Keratinocyte (primary cell): ENCODE results near the gene CCNH. TPM values are rescaled to one million over a fixed set of nuclear protein-coding genes. Genes with fewer than 3 reads are reported as not detected.

Experiments
- DNase-seq: peaks from one replicate; pipeline ENCODE4 v3.0.0-alpha.2; 2011; ENCODE audit warnings: low read depth, missing footprints, low spot score
- FAIRE-seq: peaks from 2 replicates; lab custom pipeline; 2011; peaks lifted over from hg19 to GRCh38; lab: Jason Lieb, UNC
- H2AFZ ChIP-seq: 2 replicates; pipeline ENCODE4 v1.6.0; 2012; ENCODE audit warnings: low read length, control low read depth, inconsistent platforms; ENCODE audit not compliant: control insufficient read depth
- H3K27ac ChIP-seq: 2 replicates; pipeline ENCODE4 v1.5.1; 2011; ENCODE audit warnings: low read length; ENCODE audit not compliant: control insufficient read depth, insufficient read depth
- H3K27me3 ChIP-seq: 3 replicates; pipeline ENCODE4 v1.6.0; 2011; ENCODE audit warnings: low read length; ENCODE audit not compliant: control insufficient read depth, insufficient read depth; ENCODE audit errors: extremely low read depth
- H3K36me3 ChIP-seq, 2 experiments: 2 replicates in 1 of 2; 3 replicates in 1 of 2; pipeline ENCODE4 v1.5.1; 2011; ENCODE audit warnings: low read length in 2 of 2, mild to moderate bottlenecking in 1 of 2; ENCODE audit not compliant: control insufficient read depth in 2 of 2, insufficient read depth in 2 of 2; ENCODE audit errors: extremely low read depth in 1 of 2
- H3K4me1 ChIP-seq: 3 replicates; pipeline ENCODE4 v1.5.1; 2011; ENCODE audit warnings: low read length; ENCODE audit not compliant: control insufficient read depth, insufficient read depth; ENCODE audit errors: extremely low read depth
- H3K4me2 ChIP-seq: 3 replicates; pipeline ENCODE4 v1.6.0; 2011; ENCODE audit warnings: low read depth, low read length; ENCODE audit not compliant: control insufficient read depth, insufficient read depth; ENCODE audit errors: extremely low read depth
- H3K4me3 ChIP-seq, 3 experiments: fragments of 200-600 bp in 1 of 3; sonication (generic) in 1 of 3; 2 replicates in 2 of 3; 3 replicates in 1 of 3; pipeline ENCODE4 v1.5.1; 2011 to 2016; ENCODE audit warnings: low read length in 3 of 3, mild to moderate bottlenecking in 3 of 3, control low read depth in 2 of 3, inconsistent platforms in 1 of 3, low read depth in 1 of 3, mixed read lengths in 1 of 3, mixed run types in 1 of 3, moderate library complexity in 1 of 3; ENCODE audit not compliant: control insufficient read depth in 2 of 3, insufficient read depth in 2 of 3; ENCODE audit errors: extremely low read depth in 1 of 3
- H3K79me2 ChIP-seq: 2 replicates; pipeline ENCODE4 v1.6.0; 2012; ENCODE audit warnings: low read length; ENCODE audit not compliant: control insufficient read depth, insufficient read depth
- H3K9ac ChIP-seq: 3 replicates; pipeline ENCODE4 v1.6.0; 2011; ENCODE audit warnings: low read length; ENCODE audit not compliant: control insufficient read depth, insufficient read depth; ENCODE audit errors: extremely low read depth
- H3K9me1 ChIP-seq: 3 replicates; pipeline ENCODE4 v1.6.0; 2011; ENCODE audit warnings: low read length; ENCODE audit not compliant: control insufficient read depth, insufficient read depth; ENCODE audit errors: extremely low read depth
- H3K9me3 ChIP-seq: 2 replicates; pipeline ENCODE4 v1.5.1; 2012; ENCODE audit warnings: low read depth, low read length; ENCODE audit not compliant: control insufficient read depth
- H4K20me1 ChIP-seq: 3 replicates; pipeline ENCODE4 v1.6.0; 2011; ENCODE audit warnings: low read length; ENCODE audit not compliant: control insufficient read depth, insufficient read depth; ENCODE audit errors: extremely low read depth
- CTCF ChIP-seq, 3 experiments: IDR thresholded peaks in 1 of 3; conservative IDR thresholded peaks in 1 of 3; optimal IDR thresholded peaks in 1 of 3; 2 replicates in 2 of 3; 3 replicates in 1 of 3; pipeline versions ENCODE3 to v1.5.1; 2011; ENCODE audit warnings: low read length in 3 of 3, mild to moderate bottlenecking in 3 of 3, moderate library complexity in 2 of 3, control low read depth in 1 of 3, inconsistent platforms in 1 of 3; ENCODE audit not compliant: insufficient read depth in 2 of 3; ENCODE audit errors: extremely low read depth in 1 of 3
- EZH2 ChIP-seq: IDR thresholded peaks from one replicate; pipeline ENCODE4 v1.6.1; 2012; ENCODE audit warnings: inconsistent platforms, mild to moderate bottlenecking, low read length, moderate library complexity
- dilution Hi-C: fragments of 300-500 bp; cut with MboI; formaldehyde crosslinking; loops from one replicate; pipeline ENCODE4 v1.7.0; 2020; ENCODE audit warnings: low sequenced_read_pairs; ENCODE audit not compliant: extremely low pct_ligation_motif_present
- polyA plus RNA-seq, 5 experiments: library from polyadenylated mRNA; depleted of rRNA in 3 of 5; stranded (reverse) in 3 of 5; stranded (forward) in 1 of 5; unstranded in 1 of 5; fragments of >200 nt; gene quantifications; 1 replicate in 1 of 5; 2 replicates in 3 of 5; 3 replicates in 1 of 5; pipeline versions ENCODE4 v1.2.1 to v1.2.3, GENCODE V29; 2011 to 2012; ENCODE audit warnings: missing spikeins in 2 of 5, low read depth in 1 of 5, low replicate concordance in 1 of 5

The CCNH gene
- polyA plus RNA-seq, 1 donor (not counting 4 experiments of a cell fraction or from before 2014, with no cell fraction given): 56.5 TPM

- Histone ChIP-seq H3K4me3 (peak overlapping the region; percentile 65 to 99 (median 95)), H3K4me1 (peaks cover 9% of the 10 kb centered on the region), H3K79me2 (peaks cover 33% of the 10 kb centered on the region), H3K4me2 (peak overlapping the region; percentile 86), H3K27me3 (no peaks in the 10 kb centered on the region), H3K9me1 (no peaks in the 10 kb centered on the region), H4K20me1 (no peaks in the 10 kb centered on the region), H3K27ac (peak overlapping the region; percentile 89), H3K36me3 (peaks cover 5 to 6% of the 10 kb centered on the region in 2 experiments), H2AFZ (peak overlapping the region; percentile 98), H3K9ac (peak overlapping the region; percentile 95), H3K9me3 (no peaks in the 10 kb centered on the region)
- DNase-seq: no peak
- dilution Hi-C loops: no loop called here
- peak; percentile 64 for FAIRE-seq
- no peak for TF ChIP-seq CTCF (optimal IDR thresholded peaks at IDR 0.05 in 1 of 3, IDR thresholded peaks at IDR 0.05 in 1 of 3, conservative IDR thresholded peaks at IDR 0.05 in 1 of 3; ENCODE audit: extremely low read depth in 1 of 3, insufficient read depth in 2 of 3, low read length in 3 of 3)
Observed at GRCh38 chr5:87411973-87412629, 629 bp downstream of the CCNH start.

- Histone ChIP-seq H3K4me2 (peak overlapping the region; percentile 86), H3K27me3 (no peaks in the 10 kb centered on the region), H3K9ac (peak overlapping the region; percentile 95), H3K79me2 (peaks cover 33% of the 10 kb centered on the region), H3K27ac (peak overlapping the region; percentile 89), H3K36me3 (peaks cover 5 to 6% of the 10 kb centered on the region in 2 experiments), H2AFZ (peak overlapping the region; percentile 98), H3K9me3 (no peaks in the 10 kb centered on the region), H3K9me1 (no peaks in the 10 kb centered on the region), H4K20me1 (no peaks in the 10 kb centered on the region), H3K4me1 (peaks cover 9% of the 10 kb centered on the region), H3K4me3 (peak overlapping the region; percentile 65 to 99 (median 95))
- no peak for DNase-seq
- dilution Hi-C loops: no loop called here
- TF ChIP-seq EZH2 (no peak), CTCF (optimal IDR thresholded peaks at IDR 0.05 in 1 of 3, IDR thresholded peaks at IDR 0.05 in 1 of 3, conservative IDR thresholded peaks at IDR 0.05 in 1 of 3; ENCODE audit: extremely low read depth in 1 of 3, insufficient read depth in 2 of 3, low read length in 3 of 3) (no peak)
- no peak for FAIRE-seq
Observed at GRCh38 chr5:87411586-87411972, 1.2 kb downstream of the CCNH start.
